Osteoblast (primary cell): ENCODE results near the gene SLC16A6. TPM values are rescaled to one million over a fixed set of nuclear protein-coding genes. Genes with fewer than 3 reads are reported as not detected.

Source experiments
- DNase-seq: peaks from one replicate; pipeline ENCODE4 v3.0.0; 2011; ENCODE audit warnings: low spot score, mixed read lengths; ENCODE audit not compliant: insufficient read length; ENCODE audit errors: missing footprints
- H2AFZ ChIP-seq: 2 replicates; pipeline ENCODE4 v1.6.0; 2011; ENCODE audit warnings: mild to moderate bottlenecking, low read length
- H3K27ac ChIP-seq: 2 replicates; pipeline ENCODE4 v1.5.1; 2011; ENCODE audit warnings: mild to moderate bottlenecking, low read depth, low read length, moderate library complexity
- H3K27me3 ChIP-seq: 2 replicates; pipeline ENCODE4 v1.6.0; 2012; ENCODE audit warnings: mild to moderate bottlenecking, control low read depth, inconsistent platforms, low read length, moderate library complexity; ENCODE audit not compliant: insufficient read depth
- H3K36me3 ChIP-seq: 2 replicates; pipeline ENCODE4 v1.5.1; 2011; ENCODE audit warnings: mild to moderate bottlenecking, low read length, control low read depth, moderate library complexity; ENCODE audit not compliant: insufficient read depth
- H3K4me1 ChIP-seq: 2 replicates; pipeline ENCODE4 v1.5.1; 2011; ENCODE audit warnings: mild to moderate bottlenecking, low read length, control low read depth, moderate library complexity; ENCODE audit not compliant: insufficient read depth
- H3K4me2 ChIP-seq: 2 replicates; pipeline ENCODE4 v1.6.0; 2011; ENCODE audit warnings: mild to moderate bottlenecking, low read length; ENCODE audit not compliant: insufficient read depth
- H3K4me3 ChIP-seq: fragments of 200-600 bp; sonication (generic); 3 replicates; pipeline ENCODE4 v1.5.1; 2012; ENCODE audit warnings: mild to moderate bottlenecking, low read length, inconsistent platforms; ENCODE audit not compliant: insufficient read depth
- H3K79me2 ChIP-seq: 2 replicates; pipeline ENCODE4 v1.6.0; 2012; ENCODE audit warnings: mild to moderate bottlenecking, low read length, control low read depth, inconsistent platforms; ENCODE audit not compliant: insufficient read depth
- H3K9me3 ChIP-seq: 2 replicates; pipeline ENCODE4 v1.5.1; 2011; ENCODE audit warnings: low read depth, low read length, control low read depth
- H4K20me1 ChIP-seq: 2 replicates; pipeline ENCODE4 v1.6.0; 2012; ENCODE audit warnings: mild to moderate bottlenecking, low read length, control low read depth; ENCODE audit not compliant: insufficient read depth
- CTCF ChIP-seq: IDR thresholded peaks from 2 replicates; pipeline ENCODE4 v1.5.1; 2011; ENCODE audit warnings: mild to moderate bottlenecking, low read depth, low read length, moderate library complexity; ENCODE audit errors: extremely low read depth
- total RNA-seq: library from RNA; depleted of rRNA; stranded (reverse); fragments of >200 nt; gene quantifications from 2 replicates; pipeline ENCODE4 v1.2.3, GENCODE V29; 2012

Gene SLC16A6
- total RNA-seq, 1 donor: 1.4 TPM

GRCh38 chr17:68296217-68297191, 5.6 kb upstream of the SLC16A6 start:
- Histone ChIP-seq H3K27ac (no peak overlapping the region), H3K9me3 (no peaks in the 10 kb centered on the region), H3K4me2 (no peak overlapping the region), H3K27me3 (peaks cover 3% of the 10 kb centered on the region), H4K20me1 (no peaks in the 10 kb centered on the region), H3K36me3 (no peaks in the 10 kb centered on the region), H3K4me3 (no peak overlapping the region), H3K79me2 (no peaks in the 10 kb centered on the region), H3K4me1 (peaks cover 8% of the 10 kb centered on the region), H2AFZ (no peak overlapping the region)
- TF ChIP-seq CTCF: no peak
- DNase-seq: no peak

GRCh38 chr17:68295086-68295485, 4.2 kb upstream of the SLC16A6 start:
- H3K9me3 ChIP-seq: no peaks in the 10 kb centered on the region
- TF ChIP-seq CTCF: no peak
- H4K20me1 ChIP-seq: no peaks in the 10 kb centered on the region
- no peak overlapping the region for H3K27ac ChIP-seq
- H3K4me2 ChIP-seq: no peak overlapping the region
- peaks cover 14% of the 10 kb centered on the region for H3K4me1 ChIP-seq
- H3K36me3 ChIP-seq: no peaks in the 10 kb centered on the region
- H3K27me3 ChIP-seq: peaks cover 3% of the 10 kb centered on the region
- H3K79me2 ChIP-seq: peaks cover 2% of the 10 kb centered on the region
- no peak for DNase-seq
- no peak overlapping the region for H2AFZ ChIP-seq
- H3K4me3 ChIP-seq: no peak overlapping the region

- Histone ChIP-seq H2AFZ (no peak overlapping the region), H3K4me1 (peaks cover 18% of the 10 kb centered on the region), H3K27ac (no peak overlapping the region), H3K27me3 (peaks cover 3% of the 10 kb centered on the region), H3K4me2 (no peak overlapping the region), H3K79me2 (peaks cover 5% of the 10 kb centered on the region), H3K9me3 (no peaks in the 10 kb centered on the region), H3K4me3 (no peak overlapping the region), H4K20me1 (no peaks in the 10 kb centered on the region), H3K36me3 (no peaks in the 10 kb centered on the region)
- no peak for TF ChIP-seq CTCF
- DNase-seq: no peak
Measured at GRCh38 chr17:68294617-68295016, 3.7 kb upstream of the SLC16A6 start.

GRCh38 chr17:68294196-68294555, 3.2 kb upstream of the SLC16A6 start:
- Histone ChIP-seq H3K27ac (no peak overlapping the region), H3K4me2 (no peak overlapping the region), H3K36me3 (no peaks in the 10 kb centered on the region), H2AFZ (no peak overlapping the region), H4K20me1 (no peaks in the 10 kb centered on the region), H3K79me2 (peaks cover 6% of the 10 kb centered on the region), H3K4me1 (peaks cover 23% of the 10 kb centered on the region), H3K4me3 (no peak overlapping the region), H3K27me3 (peaks cover 3% of the 10 kb centered on the region), H3K9me3 (no peaks in the 10 kb centered on the region)
- no peak for DNase-seq
- TF ChIP-seq CTCF: no peak
